T follicular helper cell (primary cell): ENCODE results near the gene SLC35G6.
"Not testable (repeated sequence)": the region's sequence is repeated elsewhere in the genome, so short reads cannot be mapped to it uniquely, and the experiment has no call there.

ENCODE experiments used
- DNase-seq: peaks from one replicate; pipeline ENCODE4 v3.0.0-alpha.2; 2020; ENCODE audit warnings: low read depth

Gene SLC35G6

DNA sequence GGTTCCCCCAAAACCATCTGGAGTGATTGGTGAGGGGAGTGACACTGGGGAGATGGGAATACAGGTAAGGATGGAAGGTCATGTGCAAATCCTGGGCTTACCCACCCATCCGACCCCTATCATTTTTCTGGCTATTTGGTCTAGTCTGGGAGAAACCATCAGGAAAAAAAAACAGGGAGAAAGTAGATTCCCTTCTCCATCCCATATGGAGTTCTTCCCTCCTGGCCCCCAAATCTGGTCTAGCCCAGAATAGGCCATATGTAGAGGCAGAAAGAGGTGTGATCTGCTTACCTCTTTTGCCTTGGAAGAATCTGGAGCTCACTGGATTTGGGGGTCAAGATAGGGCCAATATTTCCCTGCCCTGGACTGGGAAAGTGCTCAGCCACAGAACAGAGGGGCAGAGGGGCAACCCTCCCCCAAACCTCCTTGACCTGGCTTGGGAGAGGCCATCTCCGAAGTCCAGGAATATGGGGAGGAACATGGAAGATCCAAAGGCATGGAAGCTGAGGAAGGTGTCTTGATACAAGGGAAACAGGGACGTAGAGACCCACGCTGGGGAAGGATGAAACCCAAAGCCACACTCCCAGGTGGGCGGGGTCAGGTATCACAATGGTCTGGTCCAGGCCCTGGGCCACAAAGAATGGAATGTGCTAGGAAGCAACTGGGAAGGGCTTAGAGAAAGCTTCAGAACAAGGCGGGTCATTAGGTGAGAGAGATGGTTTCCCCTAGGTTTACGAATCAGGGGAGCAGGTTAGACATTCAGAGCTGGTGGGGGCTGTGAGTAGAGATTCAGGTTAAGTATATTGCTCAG is 20.2 kb upstream of the SLC35G6 start:
- DNase-seq, result no peak

- no peak for DNase-seq
These were observed 18.5 kb upstream of the SLC35G6 start for GRCh38 chr17:7462474-7463371.

GRCh38 chr17:7463372-7463846 is 17.8 kb upstream of the SLC35G6 start:
- no peak for DNase-seq

- DNase-seq, result no peak
These were observed 17.2 kb upstream of the SLC35G6 start for GRCh38 chr17:7464081-7464480.

- DNase-seq, result no peak
These were observed 15.5 kb upstream of the SLC35G6 start for GRCh38 chr17:7465597-7466275.

DNA sequence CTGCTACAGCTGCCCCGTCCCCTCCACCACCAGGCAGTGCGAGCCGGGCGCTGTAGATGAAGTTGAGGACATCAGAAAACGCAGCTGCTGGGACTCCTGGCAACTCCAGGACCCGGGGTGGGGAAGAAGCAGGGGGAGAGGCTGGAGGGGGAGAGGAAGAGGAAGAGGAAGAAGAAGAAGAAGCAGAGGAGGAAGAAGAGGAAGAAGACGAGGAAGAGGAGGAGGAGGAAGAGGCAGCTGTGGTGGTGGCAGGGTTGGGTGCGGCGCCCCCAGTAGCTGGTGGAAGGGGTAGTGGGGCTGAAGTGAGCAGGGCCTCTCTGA is 15.0 kb upstream of the SLC35G6 start:
- DNase-seq, result no peak

DNA sequence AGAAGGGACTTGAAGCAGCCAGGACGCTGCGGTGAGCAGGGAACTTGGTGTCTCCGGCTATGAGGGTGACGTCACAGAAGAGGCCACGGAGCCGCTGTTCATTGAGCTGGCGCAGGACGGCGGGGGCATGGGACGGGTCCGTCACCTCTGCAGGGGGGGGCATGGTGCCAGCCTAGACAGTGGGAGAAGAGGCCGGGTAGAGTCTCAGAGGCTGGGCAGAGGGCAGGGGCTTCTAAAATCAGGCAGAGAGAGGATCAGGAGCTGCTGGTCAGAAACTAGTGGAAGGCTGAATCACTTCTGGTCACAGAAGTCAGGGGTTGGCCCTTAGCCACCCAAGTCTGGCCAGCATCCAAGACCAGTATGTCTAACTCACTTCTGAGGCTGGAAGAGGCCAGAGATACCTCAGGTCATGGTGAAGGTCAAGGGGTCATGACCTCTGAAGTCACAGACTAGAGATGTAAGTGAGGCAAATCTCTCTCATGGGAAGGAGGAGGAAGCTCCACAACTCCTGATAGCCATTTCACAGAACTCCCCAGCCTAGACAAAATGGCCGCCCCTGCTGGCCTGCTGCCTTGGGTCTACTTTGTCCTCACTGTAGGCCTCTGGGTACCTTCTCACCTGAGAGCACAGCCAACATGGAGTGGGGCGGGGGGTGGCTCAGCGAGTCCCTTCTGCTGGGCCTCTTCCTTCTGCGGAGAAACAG is 14.5 kb upstream of the SLC35G6 start:
- no peak for DNase-seq

GRCh38 chr17:7467498-7467897 is 13.7 kb upstream of the SLC35G6 start:
- no peak for DNase-seq

GRCh38 chr17:7468290-7468689 is 13.0 kb upstream of the SLC35G6 start:
- no peak for DNase-seq

DNA sequence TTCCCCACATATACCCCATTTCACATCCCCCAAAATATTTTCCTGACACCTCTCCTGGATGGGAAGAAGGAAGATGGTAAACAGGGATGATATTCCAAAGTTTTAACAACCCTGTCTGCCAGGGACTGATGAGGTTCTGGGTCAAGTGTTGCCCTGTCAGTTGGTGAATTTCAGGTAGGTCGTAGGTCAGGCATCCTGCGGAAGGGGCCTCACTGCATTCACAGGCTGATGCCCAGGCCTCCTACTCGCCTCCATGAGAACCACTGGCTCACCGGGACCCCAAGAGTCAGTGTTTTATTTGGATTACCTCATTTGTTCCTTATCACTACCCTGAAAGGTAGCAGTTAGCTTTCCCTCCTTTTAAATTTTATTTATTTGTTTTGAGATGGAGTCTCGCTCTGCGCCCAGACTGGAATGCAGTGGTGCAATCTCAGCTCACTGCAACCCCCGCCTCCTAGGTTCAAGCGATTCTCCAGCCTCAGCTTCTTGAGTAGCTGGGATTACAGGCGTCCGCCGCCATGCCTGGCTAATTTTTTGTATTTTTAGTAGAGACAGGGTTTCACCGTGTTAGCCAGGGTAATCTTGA is 12.3 kb upstream of the SLC35G6 start:
- no peak for DNase-seq

GRCh38 chr17:7469843-7470242 is 11.4 kb upstream of the SLC35G6 start:
- not testable (repeated sequence) for DNase-seq

- DNase-seq, result not testable (repeated sequence)
These were observed 10.7 kb upstream of the SLC35G6 start for GRCh38 chr17:7470457-7470973.

DNA sequence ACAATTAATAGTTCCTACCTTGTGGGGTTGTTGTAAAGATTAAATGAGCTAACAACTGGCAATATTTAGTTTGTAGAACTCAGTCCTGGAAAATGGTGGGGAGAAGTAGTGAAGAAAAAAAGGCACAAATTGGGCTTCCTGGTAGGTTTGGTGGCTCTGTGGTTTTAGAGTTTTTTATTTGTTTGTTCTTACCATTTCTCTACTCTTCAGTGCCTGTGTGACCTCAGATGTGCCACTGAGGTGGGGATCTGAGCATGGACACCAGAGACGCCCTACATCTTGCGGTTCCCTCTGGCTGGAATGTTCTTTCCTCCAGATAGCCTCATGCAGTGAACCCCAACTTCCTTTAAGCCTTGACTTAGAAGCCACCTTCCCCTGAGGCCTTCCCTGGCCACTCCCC is 9.5 kb upstream of the SLC35G6 start:
- no peak for DNase-seq

DNA sequence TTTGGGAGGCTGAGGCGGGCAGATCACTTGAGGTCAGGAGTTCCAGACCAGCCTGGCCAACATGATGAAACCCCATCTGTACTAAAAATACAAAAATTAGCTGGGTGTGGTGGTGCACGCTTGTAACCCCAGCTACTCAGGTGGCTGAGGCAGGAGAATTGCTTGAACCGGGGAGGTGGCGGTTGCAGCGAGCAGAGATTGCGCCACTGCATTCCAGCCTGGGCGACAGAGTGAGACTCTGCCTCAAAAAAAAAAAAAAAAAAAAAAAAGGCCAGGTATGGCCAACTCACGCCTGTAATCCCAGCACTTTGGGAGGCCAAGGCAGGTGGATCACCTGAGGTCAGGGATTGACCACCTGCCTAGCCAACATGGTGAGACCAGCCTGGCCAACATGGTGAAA is 6.5 kb upstream of the SLC35G6 start:
- DNase-seq, result not testable (repeated sequence)

GRCh38 chr17:7475764-7476422 is 5.4 kb upstream of the SLC35G6 start:
- no peak for DNase-seq

- no peak for DNase-seq
These were observed 4.8 kb upstream of the SLC35G6 start for GRCh38 chr17:7476494-7476893.

GRCh38 chr17:7476951-7477350 is 4.3 kb upstream of the SLC35G6 start:
- DNase-seq, result no peak

GRCh38 chr17:7477392-7478275 is 3.6 kb upstream of the SLC35G6 start:
- no peak for DNase-seq
